GM21825 (cell line): Measurements from ENCODE around the gene ZDHHC14.

Source experiments
- ATAC-seq: cut with Tn5 transposase; IDR thresholded peaks from one replicate; pipeline ENCODE4 v1.9.1; 2021; ENCODE audit warnings: mild to moderate bottlenecking, moderate library complexity; ENCODE audit not compliant: unreplicated experiment

Gene ZDHHC14

DNA sequence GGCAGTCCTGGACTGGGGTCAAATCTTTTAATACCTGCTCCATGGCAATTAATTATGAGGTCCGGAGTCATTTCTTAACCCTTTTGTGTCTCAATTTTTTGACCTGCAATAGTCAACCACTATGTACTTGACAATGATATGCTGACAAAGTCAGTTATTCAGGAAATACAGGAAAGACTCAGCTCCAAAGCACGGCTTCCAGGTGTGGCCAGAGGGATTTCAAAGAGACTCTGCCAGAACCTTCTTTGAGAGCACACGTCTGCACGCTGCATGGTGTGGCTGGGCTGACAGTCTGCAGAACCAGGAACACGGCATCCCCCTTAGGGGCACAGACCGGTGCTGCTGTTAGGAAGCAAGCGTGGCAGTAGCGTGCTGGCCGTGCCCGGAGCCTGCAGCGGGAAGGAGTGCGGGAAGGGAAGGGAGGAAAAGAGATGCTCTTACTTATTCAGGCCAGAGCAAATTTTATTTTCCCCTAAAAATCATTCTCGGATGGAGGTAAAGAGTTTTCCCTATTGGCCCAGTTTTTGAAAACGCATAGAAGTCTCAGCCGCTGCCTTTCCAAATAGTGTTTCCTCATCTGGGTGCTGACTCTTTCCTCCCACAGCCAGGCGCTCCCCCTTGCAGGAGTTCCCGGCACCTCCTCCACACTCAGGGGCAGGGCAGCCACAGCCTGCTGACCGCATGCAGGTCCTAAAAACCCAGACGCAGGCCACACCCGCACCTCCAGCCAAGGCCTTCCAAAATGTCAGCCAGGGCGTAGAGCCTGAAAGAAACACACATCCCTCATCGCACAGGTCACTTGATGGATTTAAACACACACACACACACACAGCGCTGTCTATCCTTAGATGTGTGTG is 254.6 kb downstream of the ZDHHC14 start:
- no peak for ATAC-seq

- no peak for ATAC-seq
Observed at GRCh38 chr6:157637516-157637915, 256.5 kb downstream of the ZDHHC14 start.

DNA sequence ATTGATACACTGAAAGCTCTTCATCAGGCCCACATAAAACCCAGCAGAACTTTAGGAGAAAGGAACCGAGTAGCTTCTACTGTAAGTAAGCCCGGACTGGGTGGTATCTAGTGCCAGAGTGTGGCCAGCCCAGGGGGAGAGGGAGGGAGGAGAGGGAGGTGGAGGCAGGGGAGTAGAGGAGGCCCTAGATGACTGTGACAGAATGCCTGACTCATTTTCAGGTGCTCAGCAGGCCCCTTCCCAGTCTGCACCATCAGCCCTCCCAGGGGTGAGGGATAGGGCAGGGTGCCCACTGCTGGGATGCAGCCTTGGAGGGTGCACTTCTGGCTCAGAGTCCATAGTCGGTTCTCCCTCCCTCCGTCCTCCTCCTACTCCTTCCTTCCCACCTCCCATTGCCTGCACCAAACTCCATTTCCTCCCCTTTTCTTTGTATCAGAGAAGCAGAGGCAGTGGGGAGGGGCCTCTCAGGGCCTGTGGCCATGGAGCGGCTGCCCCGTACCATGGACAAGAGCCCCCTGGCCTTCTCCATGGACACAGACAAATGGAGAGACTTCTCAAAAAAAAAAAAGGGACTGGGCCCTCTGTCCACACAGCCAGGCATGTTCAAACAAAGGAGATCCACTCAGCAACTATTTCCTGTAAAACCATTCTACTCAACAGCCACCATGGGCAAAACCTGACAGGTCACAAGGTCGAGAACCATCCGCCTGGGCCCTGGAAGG is 257.1 kb downstream of the ZDHHC14 start:
- no peak for ATAC-seq

- no peak for ATAC-seq
Observed at GRCh38 chr6:157638779-157639178, 257.8 kb downstream of the ZDHHC14 start.

GRCh38 chr6:157640746-157641451 is 259.9 kb downstream of the ZDHHC14 start:
- no peak for ATAC-seq

GRCh38 chr6:157641837-157642236 is 260.8 kb downstream of the ZDHHC14 start:
- ATAC-seq, result no peak

DNA sequence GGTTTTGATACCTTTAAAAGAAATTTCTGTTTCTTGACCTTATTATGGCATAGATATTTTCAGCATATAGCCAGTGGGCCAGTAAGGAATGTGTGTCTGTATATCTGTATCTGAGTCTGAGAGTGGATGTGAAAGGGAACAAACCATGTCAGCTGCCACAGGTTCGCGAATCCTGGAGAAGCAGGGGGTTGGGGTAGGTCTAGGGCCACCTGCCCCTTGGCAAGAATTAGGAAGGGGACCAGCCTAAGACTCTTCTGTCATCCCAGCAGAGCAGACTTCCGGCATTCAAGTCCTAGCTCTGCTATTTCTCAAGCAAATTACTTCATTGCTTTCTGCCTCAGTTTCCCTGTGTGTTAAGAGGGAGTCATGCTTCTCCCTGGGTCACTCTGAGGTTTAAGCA is 261.7 kb downstream of the ZDHHC14 start:
- no peak for ATAC-seq

DNA sequence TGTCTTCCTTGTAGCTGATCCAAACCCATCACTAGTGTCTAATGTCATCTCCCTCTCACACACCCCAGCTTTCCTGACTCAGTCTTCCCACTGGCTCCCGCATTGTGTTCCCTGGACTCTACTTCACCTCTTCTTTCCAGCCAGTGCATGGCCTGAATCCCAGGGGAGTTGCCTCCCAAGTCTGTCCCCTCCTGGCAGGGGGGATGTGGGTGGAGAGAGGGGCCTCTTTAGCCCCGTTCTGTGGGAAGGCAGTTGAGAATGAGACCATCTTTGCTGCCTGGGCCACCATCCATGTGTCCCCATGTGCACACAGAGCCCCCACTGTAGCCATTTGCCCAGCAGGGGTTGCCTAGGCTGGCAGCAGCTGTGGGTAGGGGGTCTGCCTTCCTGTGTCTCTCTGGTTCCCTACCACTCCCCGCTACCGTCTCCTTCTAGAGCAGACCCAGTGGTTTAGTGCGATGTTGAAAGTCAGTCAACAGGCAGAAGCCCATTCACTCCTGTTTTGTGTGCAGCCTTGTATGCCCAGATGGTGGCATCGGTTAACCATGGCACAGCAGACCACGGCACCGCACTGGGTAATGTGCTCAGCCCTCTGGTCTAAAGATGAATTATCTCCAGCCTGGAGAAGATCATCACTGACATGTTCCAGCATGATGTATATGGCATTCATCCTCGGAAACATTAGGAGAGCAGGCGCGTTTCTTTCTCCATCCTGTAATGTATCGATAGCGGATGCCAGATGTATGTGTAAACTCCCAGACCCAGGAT is 263.2 kb downstream of the ZDHHC14 start:
- ATAC-seq, result no peak

- ATAC-seq, result no peak
Observed at GRCh38 chr6:157645201-157645795, 264.3 kb downstream of the ZDHHC14 start.

GRCh38 chr6:157646012-157646411 is 265.0 kb downstream of the ZDHHC14 start:
- no peak for ATAC-seq

DNA sequence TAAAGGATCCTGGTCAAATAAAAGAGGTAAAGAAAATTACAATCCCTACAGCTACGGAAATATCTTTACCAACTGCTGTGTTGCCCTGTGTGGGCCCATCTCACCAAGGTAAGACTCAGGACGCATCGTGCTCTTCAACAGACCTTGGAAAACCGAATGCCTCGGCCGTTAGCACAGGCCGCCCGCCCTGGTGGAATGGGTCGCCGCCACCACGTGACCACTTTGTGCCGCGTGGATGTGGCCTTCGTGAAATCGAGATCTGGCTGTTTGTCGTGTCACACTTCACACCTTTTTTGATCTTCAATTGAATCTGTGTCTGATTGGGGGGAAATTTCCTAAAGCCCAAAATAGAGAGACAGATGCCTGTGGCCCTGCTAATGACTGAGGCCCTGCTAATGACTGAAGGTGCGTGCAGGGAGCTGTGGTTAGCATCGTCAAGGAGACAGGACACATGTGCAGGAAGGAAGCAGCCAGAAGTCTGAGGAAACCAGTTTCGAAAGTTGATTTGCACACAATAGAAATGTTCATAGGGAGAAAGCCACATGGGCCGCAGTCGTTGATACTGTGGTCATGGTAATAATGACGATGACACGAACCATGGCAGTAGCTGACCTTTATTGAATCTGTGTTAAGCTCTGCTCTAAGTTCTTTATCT is 266.4 kb downstream of the ZDHHC14 start:
- no peak for ATAC-seq

DNA sequence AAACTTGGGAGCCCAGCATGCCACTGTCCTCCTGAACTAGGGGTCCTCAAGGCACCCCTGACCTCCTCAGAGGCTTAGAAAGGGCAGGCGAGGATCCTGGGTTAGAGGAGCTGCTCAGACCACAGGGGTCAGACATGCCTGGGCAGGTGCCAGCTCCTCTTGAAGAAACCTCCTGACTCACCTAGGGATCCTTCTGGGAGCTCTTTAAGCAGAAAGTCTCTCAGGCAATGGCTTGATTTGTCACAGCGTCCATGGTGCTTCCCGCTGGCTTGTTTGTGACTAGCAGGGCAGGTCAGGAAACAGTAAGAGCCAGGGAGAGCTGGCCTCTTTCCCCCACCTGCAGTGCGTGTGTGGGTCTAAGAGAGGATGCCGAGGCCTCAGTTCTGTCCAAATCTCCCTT is 267.6 kb downstream of the ZDHHC14 start:
- no peak for ATAC-seq

DNA sequence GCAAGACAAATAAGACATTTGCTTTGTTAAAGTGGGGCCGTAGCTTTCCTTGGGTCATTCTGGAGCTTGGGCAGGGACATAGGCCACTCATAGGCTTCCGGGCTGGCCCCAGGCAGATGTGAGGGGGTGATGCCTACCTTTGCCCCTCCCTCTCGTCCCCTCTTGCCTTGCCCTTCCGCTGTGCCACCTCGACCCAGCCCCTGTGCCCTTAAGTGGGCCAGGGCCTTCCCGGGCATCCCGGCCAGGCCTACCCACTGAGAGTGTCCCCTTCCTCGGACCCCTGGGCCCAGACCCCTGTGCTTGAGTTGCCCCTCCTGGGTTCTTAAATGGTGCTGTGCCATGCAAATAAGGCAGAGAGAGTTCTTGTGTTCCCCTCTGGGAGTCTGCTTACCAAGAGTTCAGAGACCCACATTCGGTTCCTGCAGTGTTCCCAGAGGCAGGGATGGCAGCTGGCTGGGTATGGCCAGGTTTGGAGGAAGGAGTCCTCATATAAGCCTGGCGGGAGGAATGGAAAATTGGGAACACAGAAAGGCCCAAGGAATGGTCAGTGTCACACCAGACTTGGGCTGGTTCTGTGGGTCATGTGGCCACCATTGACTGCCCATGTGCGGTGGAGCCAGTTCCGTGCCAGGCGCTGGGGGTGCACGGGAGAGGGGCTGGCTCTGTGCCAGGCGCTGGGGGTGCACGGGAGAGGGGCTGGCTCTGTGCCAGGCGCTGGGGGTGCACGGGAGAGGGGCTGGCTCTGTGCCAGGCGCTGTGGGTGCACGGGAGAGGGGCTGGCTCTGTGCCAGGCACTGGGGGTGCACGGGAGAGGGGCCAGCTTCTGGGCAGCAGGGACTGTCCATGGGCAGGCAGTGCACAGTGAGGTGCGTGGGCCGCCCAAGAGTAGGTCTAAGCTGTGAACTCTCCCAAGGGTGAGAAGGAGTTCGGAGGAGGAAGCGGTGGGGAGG is 268.6 kb downstream of the ZDHHC14 start:
- no peak for ATAC-seq

GRCh38 chr6:157650261-157650640 is 269.3 kb downstream of the ZDHHC14 start:
- no peak for ATAC-seq

- ATAC-seq, result no peak
Observed at GRCh38 chr6:157650801-157651200, 269.8 kb downstream of the ZDHHC14 start.

GRCh38 chr6:157651731-157652490 is 270.9 kb downstream of the ZDHHC14 start:
- no peak for ATAC-seq

- ATAC-seq, result no peak
Observed at GRCh38 chr6:157652601-157653363, 271.8 kb downstream of the ZDHHC14 start.
